Upper lobe of left lung (tissue), 4 donors: ENCODE data around the gene CEP162.

Source experiments
- CTCF ChIP-seq, 6 experiments: fragments of 450-650 bp in 4 of 6; fragments of 200-600 bp in 2 of 6; sonication (generic) in 2 of 6; IDR thresholded peaks; one replicate each; pipeline ENCODE4 v1.5.1; 2016 to 2019; ENCODE audit warnings: antibody characterized with exemption in 6 of 6
- POLR2A ChIP-seq, 4 donors: fragments of 450-650 bp; IDR thresholded peaks; one replicate each; pipeline ENCODE4 v1.5.1; 2016 to 2017; ENCODE audit warnings: antibody characterized with exemption in 4 of 4, mild to moderate bottlenecking in 2 of 4

- TF ChIP-seq CTCF (IDR thresholded peaks at IDR 0.05): no peak
- no peak for TF ChIP-seq POLR2A (IDR thresholded peaks at IDR 0.05)
Observed at GRCh38 chr6:84089081-84089480, 138.4 kb downstream of the CEP162 start.
